Gastroesophageal sphincter (tissue), 3 donors: ENCODE measurements around the gene ASIC2.
"Not testable (repeated sequence)": the region's sequence is repeated elsewhere in the genome, so short reads cannot be mapped to it uniquely, and the experiment has no call there.

Experiments used
- CTCF ChIP-seq, 4 experiments: fragments of 200-600 bp in 2 of 4; fragments of 450-650 bp in 2 of 4; sonication (generic) in 1 of 4; IDR thresholded peaks; one replicate each; pipeline ENCODE4 v1.5.1; 2017 to 2019; ENCODE audit warnings: antibody characterized with exemption in 4 of 4, mild to moderate bottlenecking in 2 of 4, moderate library complexity in 2 of 4
- POLR2A ChIP-seq, 2 donors: fragments of 450-650 bp; IDR thresholded peaks; one replicate each; pipeline ENCODE4 v1.6.1; 2017; ENCODE audit warnings: antibody characterized with exemption in 2 of 2, mild to moderate bottlenecking in 2 of 2, moderate library complexity in 1 of 2
- POLR2AphosphoS5 ChIP-seq: sonication (generic); formaldehyde crosslinking; IDR thresholded peaks from one replicate; pipeline ENCODE4 v1.6.1; 2017; ENCODE audit warnings: antibody characterized with exemption

- TF ChIP-seq CTCF (IDR thresholded peaks at IDR 0.05); POLR2AphosphoS5; POLR2A (IDR thresholded peaks at IDR 0.05): not testable (repeated sequence)
These were observed 305.2 kb downstream of the ASIC2 start for GRCh38 chr17:32987868-32988267.
